Measurements from ENCODE around the gene FBXO36. TPM values are rescaled to one million over a fixed set of nuclear protein-coding genes. Genes with fewer than 3 reads are reported as not detected.

The FBXO36 gene
- total and polyA plus RNA-seq, 2 of the 4 experiments (the other 2 are of a cell fraction), result 1.3 to 2.2 TPM

GRCh38 chr2:229952256-229952835, 30.0 kb downstream of the FBXO36 start:
- H3K9me3 ChIP-seq (ENCODE audit: control insufficient read depth, insufficient read depth, low read length), result no peaks in the 10 kb centered on the region
- WGBS, 2 experiments (ENCODE audit: extremely low coverage in 2 of 2, insufficient read length in 1 of 2), result 92% methylated on average over 2 of the region's 6 CpGs; no CpG with 5 or more reads in 1 of the 2 experiments
- H3K4me1 ChIP-seq (ENCODE audit: control insufficient read depth, insufficient read depth, low read length), result no peaks in the 10 kb centered on the region
- no peaks in the 10 kb centered on the region for H3K9me1 ChIP-seq (ENCODE audit: insufficient read depth, low read length)
- no peak overlapping the region for H3K4me3 ChIP-seq (ENCODE audit: insufficient read depth, low read depth, low read length)
- H2BK15ac ChIP-seq (ENCODE audit: low read depth, low read length), result no peak overlapping the region
- no peak overlapping the region for H3K27ac ChIP-seq (ENCODE audit: insufficient read depth, low read length)
- H4K8ac ChIP-seq (ENCODE audit: low read depth in 2 of 2, low read length in 2 of 2), result no peak overlapping the region
- TF ChIP-seq RAD21 (IDR thresholded peaks at IDR 0.05; ENCODE audit: low read length) (no peak), CHD1 (IDR thresholded peaks at IDR 0.05; ENCODE audit: low read depth, low read length) (no peak), MAFK (IDR thresholded peaks at IDR 0.05; ENCODE audit: low read depth, low read length) (no peak), MAZ (IDR thresholded peaks at IDR 0.05; ENCODE audit: borderline replicate concordance, low read depth, low read length) (no peak), BHLHE40 (IDR thresholded peaks at IDR 0.05; ENCODE audit: low read depth, low read length) (no peak), CEBPB (IDR thresholded peaks at IDR 0.05; ENCODE audit: low read depth, low read length) (no peak), RCOR1 (IDR thresholded peaks at IDR 0.05; ENCODE audit: insufficient replicate concordance, low read length) (no peak), SMC3 (IDR thresholded peaks at IDR 0.05; ENCODE audit: low read depth, low read length) (no peak), USF2 (IDR thresholded peaks at IDR 0.05; ENCODE audit: low read depth, low read length) (no peak), FOS (IDR thresholded peaks at IDR 0.05; ENCODE audit: low read depth, low read length) (no peak), POLR2A (IDR thresholded peaks at IDR 0.05; ENCODE audit: low read depth, low read length) (no peak), NFE2L2 (IDR thresholded peaks at IDR 0.05; ENCODE audit: low read depth, low read length) (no peak), RFX5 (IDR thresholded peaks at IDR 0.05; ENCODE audit: low read depth, low read length) (no peak), ELK1 (IDR thresholded peaks at IDR 0.05; ENCODE audit: borderline replicate concordance, low read depth, low read length) (no peak), MXI1 (IDR thresholded peaks at IDR 0.05; ENCODE audit: borderline replicate concordance, low read depth, low read length) (no peak)
- H3K14ac ChIP-seq (replicated peaks; ENCODE audit: low read depth, low read length), result no peak overlapping the region
- CTCF ChIA-PET, result interaction anchor here (0.7 kb wide), 1 partner anchor 129 kb away, joined by 3 read pairs; no protein-coding TSS in a partner anchor
- H2BK5ac ChIP-seq (ENCODE audit: low read depth, low read length, poor library complexity, severe bottlenecking), result no peak overlapping the region
- no peak overlapping the region for H3K18ac ChIP-seq (ENCODE audit: low read depth, low read length)
- POLR2A ChIA-PET (ENCODE audit: unreplicated experiment), result no interaction called here
- no peak overlapping the region for H4K5ac ChIP-seq (ENCODE audit: low read depth, low read length)
- H4K20me1 ChIP-seq (ENCODE audit: insufficient read depth, low read length), result no peaks in the 10 kb centered on the region
- no peak overlapping the region for H3K4me2 ChIP-seq (ENCODE audit: low read depth, low read length)
- no peak overlapping the region for H3K4ac ChIP-seq (ENCODE audit: low read depth, low read length)
- H3K79me1 ChIP-seq (ENCODE audit: low read depth in 1 of 2, low read length in 2 of 2), result no peaks in the 10 kb centered on the region
- H3K27me3 ChIP-seq (ENCODE audit: control insufficient read depth, insufficient read depth, low read length), result no peaks in the 10 kb centered on the region
- in situ Hi-C loops (cut with MboI; ENCODE audit: low sequenced_read_pairs), result no loop called here
- no peak for ATAC-seq (ENCODE audit: low read depth)
- no peak overlapping the region for H2AK5ac ChIP-seq (ENCODE audit: low read depth, low read length)
- no TSS peak for BruUV-seq (replicated peaks)
- no peak overlapping the region for H3K23ac ChIP-seq (ENCODE audit: low read depth, low read length)
- H4K91ac ChIP-seq (ENCODE audit: insufficient read depth, low read depth, low read length), result no peak overlapping the region
- no peak overlapping the region for H3K56ac ChIP-seq (ENCODE audit: extremely low read depth, insufficient read depth, low read length)
- H3K36me3 ChIP-seq (ENCODE audit: control insufficient read depth, insufficient read depth, low read length), result no peaks in the 10 kb centered on the region
- DNase-seq, result no peak
- no peak overlapping the region for H3K9ac ChIP-seq (ENCODE audit: low read depth, low read length)
- no peak overlapping the region for H2BK120ac ChIP-seq (ENCODE audit: low read depth, low read length)
- H2AK9ac ChIP-seq (replicated peaks; ENCODE audit: low read depth, low read length, poor library complexity), result no peak overlapping the region
- H2BK20ac ChIP-seq (ENCODE audit: low read depth, low read length), result no peak overlapping the region
- no peak overlapping the region for H2AFZ ChIP-seq (replicated peaks; ENCODE audit: low read length, poor library complexity)
- intact Hi-C loops (cut with micrococcal nuclease), result no loop called here
- dilution Hi-C loops (cut with HindIII; ENCODE audit: low sequenced_read_pairs, unreplicated experiment), result no loop called here

Data from IMR-90 (cell line).